Measurements from ENCODE around the gene CRY2.

CRY2 gene

DNA sequence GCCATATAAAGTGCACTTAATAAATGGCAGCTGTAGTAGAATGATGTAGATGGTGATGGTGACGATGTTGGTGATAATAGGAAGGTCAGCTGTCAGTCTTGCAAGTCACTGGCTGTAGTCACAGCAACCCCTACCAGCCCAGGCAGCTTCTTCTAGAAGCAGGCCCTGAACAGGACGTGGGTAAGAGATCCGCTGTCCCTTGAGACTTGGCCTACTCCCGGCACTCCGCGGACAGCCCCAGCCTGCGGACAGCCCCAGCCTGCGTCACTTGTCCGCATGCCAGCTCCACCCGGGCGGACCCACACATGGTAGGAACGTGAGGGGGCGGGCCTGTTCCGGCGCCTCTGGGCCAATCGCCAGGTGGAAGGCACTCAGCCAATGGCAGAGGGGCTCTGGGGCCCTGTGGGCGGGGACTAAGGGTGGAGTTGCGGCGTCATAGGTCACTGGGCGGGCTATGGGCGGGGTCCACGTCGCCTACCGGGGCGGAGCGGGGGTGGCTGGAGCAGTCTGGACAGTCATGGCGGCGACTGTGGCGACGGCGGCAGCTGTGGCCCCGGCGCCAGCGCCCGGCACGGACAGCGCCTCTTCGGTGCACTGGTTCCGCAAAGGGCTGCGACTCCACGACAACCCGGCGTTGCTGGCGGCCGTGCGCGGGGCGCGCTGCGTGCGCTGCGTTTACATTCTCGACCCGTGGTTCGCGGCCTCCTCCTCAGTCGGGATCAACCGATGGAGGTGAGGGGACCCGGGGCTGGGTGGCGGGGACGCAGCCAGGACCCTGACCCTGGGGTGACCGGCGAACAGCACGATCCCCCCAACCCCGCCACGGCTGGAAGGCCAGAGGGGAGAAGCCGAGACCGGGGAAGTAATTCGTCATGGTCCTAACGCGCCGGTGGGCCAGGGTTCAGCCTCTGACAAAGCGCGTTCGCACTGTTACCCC is at the start of gene CRY2:
Gene CRY2 (plus strand): TSS at position 502 of the 937 bp plus-strand sequence. CDS start 16 bp downstream, at position 518.
- TF ChIP-seq GATA2 (IDR thresholded peaks at IDR 0.05; ENCODE audit: low read depth, low read length) (no peak), GATA3 (IDR thresholded peaks at IDR 0.05; ENCODE audit: low read depth, low read length) (no peak)

DNA sequence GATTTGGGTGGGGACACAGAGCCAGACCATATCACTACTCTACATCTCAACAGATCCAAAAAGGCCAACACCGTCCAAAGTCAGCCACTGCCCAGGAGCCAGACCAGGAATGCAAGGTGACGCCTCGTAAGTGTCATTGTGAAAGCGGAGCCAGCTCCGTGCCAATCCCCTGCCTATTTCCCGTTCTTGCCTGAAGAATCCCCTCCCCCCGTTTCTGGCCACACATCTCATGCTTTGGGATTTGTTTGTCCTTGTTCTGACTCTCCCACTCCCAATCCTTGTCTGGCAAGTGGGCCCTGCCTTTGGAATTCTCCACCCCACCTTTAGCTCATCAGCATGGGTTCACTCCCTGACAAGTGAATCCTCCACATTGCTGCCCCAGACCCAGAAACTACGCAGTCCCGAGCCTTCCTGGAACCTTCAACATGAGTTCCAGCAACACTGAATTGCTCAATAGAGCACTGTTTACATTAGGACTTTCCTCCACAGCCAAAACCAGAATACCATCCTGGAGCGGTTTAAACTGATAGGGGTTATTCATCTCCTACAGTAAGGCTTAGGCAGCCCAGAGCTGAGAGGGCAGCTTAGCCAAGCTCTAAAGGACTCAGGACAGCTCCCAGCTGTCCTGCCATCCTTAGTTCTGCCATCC is 48.4 kb upstream of the CRY2 start:
- TF ChIP-seq GATA3 (IDR thresholded peaks at IDR 0.05; ENCODE audit: low read depth, low read length), result no peak

DNA sequence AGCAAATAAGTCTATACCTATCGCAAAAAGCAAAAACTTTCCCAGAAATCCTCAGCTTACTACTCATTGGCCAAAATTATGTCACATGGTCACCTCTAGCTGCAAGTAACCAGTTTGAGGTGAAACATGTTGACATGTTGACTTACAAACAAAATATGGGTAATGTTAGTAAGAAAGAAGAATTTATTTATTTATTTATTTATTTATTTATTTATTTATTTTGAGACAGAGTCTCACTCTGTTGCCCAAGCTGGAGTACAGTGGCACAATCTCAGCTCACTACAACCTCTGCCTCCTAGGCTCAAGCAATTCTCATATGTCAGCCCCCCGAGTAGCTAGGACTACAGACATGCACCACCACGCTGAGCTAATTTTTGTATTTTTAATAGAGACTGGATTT is 47.7 kb upstream of the CRY2 start:
- no peak for TF ChIP-seq GATA3 (IDR thresholded peaks at IDR 0.05; ENCODE audit: low read depth, low read length)
- no peak for TF ChIP-seq GATA2 (IDR thresholded peaks at IDR 0.05; ENCODE audit: low read depth, low read length)

DNA sequence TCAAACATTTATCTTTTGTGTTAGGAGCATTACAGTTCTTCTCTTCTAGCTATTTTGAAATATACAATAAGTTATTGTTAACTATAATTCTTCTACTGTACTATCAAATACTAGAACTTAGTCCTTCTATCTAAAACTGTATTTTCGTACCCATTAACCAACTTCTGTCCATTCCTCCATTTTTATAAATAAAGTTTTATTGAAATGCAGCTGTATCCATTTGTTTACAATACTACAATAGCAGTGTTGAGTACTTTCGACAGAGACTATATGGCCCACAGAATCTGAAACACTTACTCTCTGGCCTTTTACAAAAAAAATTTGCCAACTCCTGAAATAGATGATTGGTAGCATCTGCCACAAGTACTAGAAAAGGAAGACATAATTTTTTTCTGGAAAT is 47.0 kb upstream of the CRY2 start:
- no peak for TF ChIP-seq GATA2 (IDR thresholded peaks at IDR 0.05; ENCODE audit: low read depth, low read length)
- TF ChIP-seq GATA3 (IDR thresholded peaks at IDR 0.05; ENCODE audit: low read depth, low read length), result no peak

DNA sequence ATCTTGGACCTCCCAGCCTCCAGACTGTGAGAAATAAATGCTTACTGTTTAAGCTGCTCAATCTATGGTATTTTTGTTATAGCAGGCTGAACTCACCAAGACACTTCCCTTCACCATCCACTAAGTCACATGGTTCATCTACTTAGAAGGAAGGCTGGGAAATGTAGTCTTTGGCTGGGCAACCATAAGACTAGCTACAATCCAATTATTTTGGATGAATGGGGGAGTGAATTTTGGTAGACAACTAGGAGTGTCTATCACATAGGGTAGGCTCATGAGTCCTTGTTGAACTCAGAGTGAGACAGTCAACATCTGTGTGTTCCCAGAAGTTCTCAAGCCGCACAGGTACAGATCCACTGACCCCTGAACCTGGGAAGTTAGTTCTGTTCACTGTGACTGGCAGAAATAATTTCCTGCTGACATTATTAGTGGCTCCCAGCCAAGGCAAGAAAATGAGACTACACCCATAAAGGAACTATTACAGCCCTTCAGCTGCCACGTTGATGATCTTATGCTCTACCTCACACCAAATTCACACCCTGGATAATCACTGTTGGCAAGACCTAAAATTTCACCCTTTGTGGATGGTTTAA is 45.5 kb upstream of the CRY2 start:
- no peak for TF ChIP-seq GATA2 (IDR thresholded peaks at IDR 0.05; ENCODE audit: low read depth, low read length)
- no peak for TF ChIP-seq GATA3 (IDR thresholded peaks at IDR 0.05; ENCODE audit: low read depth, low read length)

DNA sequence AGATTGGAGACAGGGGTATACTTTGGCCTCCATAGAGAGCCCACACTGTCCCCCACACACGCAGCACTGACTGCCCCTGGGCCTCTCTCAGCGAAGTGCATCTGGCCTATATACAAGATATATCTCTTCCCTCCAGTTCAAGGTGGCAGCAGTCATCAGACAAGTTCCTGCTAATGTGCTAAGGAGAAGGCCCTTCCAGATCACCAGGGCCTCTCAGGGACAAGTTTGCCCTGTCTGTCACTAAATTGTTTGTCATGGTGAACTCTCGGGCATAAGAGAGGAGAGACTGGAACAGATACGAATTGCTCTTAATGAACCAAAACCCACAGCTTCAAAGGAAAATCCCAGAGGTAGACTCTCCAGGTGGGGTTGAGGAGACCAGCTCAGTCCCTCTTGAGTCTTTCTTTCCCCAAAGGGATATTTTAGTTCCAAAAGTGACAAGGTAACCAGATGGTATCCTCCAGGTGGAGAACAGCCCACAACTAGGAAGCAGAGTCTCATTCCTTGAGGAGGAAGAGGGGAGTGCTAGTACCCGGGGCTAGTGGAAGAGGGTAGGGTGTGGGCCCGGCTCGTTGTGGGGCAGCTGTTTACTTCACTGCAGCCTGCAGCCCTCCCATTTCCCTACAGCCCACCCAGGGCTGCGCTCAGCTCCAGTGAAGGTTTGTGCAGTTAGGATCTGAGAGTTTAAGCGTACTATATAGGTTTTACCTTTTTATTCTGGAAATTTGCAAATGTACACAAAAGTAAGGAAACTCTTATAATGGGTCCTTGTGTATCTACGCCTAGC is 44.6 kb upstream of the CRY2 start:
- TF ChIP-seq GATA2 (IDR thresholded peaks at IDR 0.05; ENCODE audit: low read depth, low read length) (no peak), GATA3 (IDR thresholded peaks at IDR 0.05; ENCODE audit: low read depth, low read length) (no peak)

DNA sequence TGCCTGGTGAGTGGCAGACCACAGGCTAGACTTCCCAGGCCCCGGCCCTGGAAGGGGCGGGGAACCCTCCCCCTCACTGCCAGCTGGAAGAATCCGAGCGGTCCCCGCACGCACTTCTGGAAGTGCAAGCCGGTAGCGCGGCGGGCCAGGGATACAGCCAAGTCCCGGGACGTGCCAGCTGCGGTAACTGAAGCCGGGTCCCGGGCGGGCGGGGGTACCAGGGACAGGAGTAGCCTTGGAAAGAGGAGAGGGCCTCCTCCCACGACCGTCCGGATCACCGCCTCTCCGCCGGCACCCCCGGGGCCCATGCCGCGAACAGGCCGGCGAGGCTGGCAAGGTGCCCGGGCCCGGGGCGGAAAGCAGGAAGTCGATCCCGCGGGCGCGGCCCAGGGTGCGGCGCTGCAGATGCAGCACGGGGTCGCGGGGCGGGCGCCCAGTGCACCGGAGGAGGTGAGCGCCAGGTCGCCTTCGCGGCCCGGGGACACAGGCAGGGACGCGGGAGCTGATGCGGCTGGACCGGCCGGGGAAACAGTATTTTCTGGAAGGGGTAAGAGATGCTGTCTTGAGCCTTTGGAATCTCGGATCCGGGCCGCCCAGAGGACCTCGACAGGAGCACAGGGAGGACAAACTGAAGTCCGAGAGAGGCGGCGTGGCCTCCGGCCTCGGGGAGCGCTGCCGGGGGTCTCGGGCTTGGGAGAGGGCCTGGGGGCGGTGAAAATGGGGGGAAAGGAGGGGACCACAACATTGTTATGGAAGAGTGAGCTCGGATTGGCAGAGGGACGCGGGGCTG is 43.1 kb upstream of the CRY2 start:
- no peak for TF ChIP-seq GATA2 (IDR thresholded peaks at IDR 0.05; ENCODE audit: low read depth, low read length)
- TF ChIP-seq GATA3 (IDR thresholded peaks at IDR 0.05; ENCODE audit: low read depth, low read length), result no peak

DNA sequence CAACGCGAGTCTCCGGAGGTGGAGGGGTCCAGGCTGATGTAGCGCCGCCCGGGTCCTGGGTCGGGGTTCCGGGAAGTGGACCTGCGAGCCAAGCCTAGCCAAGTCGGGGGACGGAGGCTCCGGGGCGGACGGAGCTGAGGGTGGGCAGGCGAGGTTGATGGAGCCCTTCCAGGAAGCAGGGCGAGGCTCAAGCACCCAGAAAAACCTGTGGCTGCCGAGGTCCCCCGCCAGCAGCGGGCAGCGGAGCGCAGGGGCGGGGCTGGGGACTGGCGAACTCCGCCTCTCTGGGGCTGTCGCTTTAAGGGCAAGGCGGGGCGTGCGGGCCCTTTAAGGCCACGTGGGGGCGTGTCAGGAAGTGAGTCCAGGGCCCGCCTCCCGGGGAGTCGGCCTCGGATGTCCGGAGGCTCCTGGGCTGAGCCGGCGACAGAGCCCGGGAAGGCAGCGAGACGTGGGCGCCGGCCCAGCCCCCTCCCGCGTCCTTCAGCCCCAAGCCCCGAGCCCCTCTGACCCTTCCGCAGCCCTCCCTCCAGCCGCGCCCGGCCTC is 42.4 kb upstream of the CRY2 start, which contains the start of gene SLC35C1:
Gene SLC35C1 (plus strand): TSS at position 389 of the 544 bp plus-strand sequence. CDS start 653 bp downstream, outside the sequence.
- no peak for TF ChIP-seq GATA2 (IDR thresholded peaks at IDR 0.05; ENCODE audit: low read depth, low read length)
- no peak for TF ChIP-seq GATA3 (IDR thresholded peaks at IDR 0.05; ENCODE audit: low read depth, low read length)

DNA sequence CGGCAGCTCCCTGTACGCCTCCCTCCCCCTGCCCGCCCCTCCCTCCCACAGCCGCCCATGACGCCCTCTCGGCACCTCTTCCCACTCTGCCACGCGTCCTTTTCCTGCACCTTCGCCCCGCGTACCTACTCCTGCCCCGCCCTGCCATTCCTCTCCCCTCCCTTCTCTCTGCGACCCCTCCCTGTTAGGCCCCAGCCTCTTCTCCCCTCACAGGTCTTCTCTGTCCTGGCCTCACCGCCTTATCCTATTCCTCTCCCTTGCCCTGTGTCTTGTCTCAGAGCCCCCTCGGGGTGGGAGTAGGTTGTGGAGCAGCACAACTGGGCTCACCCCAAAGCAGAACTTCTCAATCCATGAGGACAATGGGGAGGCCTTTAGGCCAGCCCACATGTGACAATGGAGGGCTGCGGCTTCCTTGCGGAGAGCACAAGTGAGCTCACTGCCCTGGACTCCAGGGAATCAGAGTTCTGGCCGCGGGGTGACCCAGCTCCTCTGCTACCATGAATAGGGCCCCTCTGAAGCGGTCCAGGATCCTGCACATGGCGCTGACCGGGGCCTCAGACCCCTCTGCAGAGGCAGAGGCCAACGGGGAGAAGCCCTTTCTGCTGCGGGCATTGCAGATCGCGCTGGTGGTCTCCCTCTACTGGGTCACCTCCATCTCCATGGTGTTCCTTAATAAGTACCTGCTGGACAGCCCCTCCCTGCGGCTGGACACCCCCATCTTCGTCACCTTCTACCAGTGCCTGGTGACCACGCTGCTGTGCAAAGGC is 41.8 kb upstream of the CRY2 start:
- no peak for TF ChIP-seq GATA3 (IDR thresholded peaks at IDR 0.05; ENCODE audit: low read depth, low read length)
- no peak for TF ChIP-seq GATA2 (IDR thresholded peaks at IDR 0.05; ENCODE audit: low read depth, low read length)

DNA sequence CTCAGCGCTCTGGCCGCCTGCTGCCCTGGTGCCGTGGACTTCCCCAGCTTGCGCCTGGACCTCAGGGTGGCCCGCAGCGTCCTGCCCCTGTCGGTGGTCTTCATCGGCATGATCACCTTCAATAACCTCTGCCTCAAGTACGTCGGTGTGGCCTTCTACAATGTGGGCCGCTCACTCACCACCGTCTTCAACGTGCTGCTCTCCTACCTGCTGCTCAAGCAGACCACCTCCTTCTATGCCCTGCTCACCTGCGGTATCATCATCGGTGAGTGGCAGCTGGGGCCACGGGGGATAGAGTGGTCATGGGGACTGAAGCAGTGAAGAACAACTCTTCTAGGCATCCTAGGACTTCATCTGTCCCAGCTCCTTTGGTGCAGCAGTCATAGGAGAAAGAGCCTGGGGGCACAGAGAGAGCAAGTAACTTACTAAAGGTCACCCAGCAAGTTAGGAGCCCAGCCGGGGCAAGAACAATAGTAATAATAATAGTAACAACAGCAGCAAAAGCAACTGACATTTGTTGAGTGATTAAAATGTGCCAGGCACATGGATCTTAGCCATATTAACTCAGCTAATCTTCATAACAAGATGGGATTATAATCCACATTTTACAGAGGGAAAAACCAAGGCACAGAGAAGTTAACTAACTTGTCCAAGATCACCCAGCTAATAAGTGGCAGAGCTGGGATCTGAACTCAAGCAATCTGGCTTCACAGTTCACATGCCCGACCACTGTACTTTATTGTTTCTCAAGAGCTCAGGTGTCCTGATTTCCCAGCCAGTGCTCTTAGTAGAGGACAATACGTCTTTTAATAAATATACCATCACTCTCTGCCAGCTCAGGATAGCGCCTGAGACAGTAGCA is 41.0 kb upstream of the CRY2 start:
- TF ChIP-seq GATA3 (IDR thresholded peaks at IDR 0.05; ENCODE audit: low read depth, low read length) (no peak), GATA2 (IDR thresholded peaks at IDR 0.05; ENCODE audit: low read depth, low read length) (no peak)

All from SH-SY5Y (cell line).